ENCODE data around the gene HTR3E. TPM values are rescaled to one million over a fixed set of nuclear protein-coding genes. Genes with fewer than 3 reads are reported as not detected.

HTR3E gene
- total and polyA plus RNA-seq, 11 donors: not detected

DNA sequence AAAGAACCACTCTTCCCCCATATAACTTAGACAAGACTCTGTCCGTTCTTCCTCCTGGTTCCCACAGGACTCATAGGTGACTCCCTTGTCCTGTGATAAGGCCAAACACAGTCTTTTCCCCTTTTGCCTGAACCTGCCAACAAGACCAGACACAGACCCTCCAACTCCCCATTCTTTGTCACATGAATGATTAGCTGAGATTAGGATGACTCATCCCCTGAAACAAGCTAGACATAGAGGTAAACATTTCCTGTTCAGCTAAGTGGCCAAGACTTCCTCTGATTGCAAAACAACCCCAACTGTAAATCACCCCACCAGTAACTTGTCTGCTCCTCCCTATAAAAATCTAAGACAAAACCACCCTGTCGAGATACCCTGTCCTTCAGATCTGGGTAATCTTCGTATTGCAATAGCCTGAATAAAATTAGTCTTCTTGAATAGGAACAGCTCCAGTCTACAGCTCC is 11.4 kb upstream of the HTR3E start:
- no peaks in the 10 kb centered on the region for H3K27me3 ChIP-seq
- DNase-seq: no peak
- peaks cover 0 to 8% (median 0%) of the 10 kb centered on the region in 12 donors for H3K9me3 ChIP-seq
- ATAC-seq: no peak
- no peak overlapping the region for H3K27ac ChIP-seq
- H3K4me3 ChIP-seq: no peak overlapping the region
- TF ChIP-seq POLR2A (IDR thresholded peaks at IDR 0.05): no peak
- TF ChIP-seq, protein P1, sequence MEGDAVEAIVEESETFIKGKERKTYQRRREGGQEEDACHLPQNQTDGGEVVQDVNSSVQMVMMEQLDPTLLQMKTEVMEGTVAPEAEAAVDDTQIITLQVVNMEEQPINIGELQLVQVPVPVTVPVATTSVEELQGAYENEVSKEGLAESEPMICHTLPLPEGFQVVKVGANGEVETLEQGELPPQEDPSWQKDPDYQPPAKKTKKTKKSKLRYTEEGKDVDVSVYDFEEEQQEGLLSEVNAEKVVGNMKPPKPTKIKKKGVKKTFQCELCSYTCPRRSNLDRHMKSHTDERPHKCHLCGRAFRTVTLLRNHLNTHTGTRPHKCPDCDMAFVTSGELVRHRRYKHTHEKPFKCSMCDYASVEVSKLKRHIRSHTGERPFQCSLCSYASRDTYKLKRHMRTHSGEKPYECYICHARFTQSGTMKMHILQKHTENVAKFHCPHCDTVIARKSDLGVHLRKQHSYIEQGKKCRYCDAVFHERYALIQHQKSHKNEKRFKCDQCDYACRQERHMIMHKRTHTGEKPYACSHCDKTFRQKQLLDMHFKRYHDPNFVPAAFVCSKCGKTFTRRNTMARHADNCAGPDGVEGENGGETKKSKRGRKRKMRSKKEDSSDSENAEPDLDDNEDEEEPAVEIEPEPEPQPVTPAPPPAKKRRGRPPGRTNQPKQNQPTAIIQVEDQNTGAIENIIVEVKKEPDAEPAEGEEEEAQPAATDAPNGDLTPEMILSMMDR (IDR thresholded peaks at IDR 0.05): no peak
- intact Hi-C loops (cut with DNase I): no loop called here
- H3K4me1 ChIP-seq: no peaks in the 10 kb centered on the region
- no peaks in the 10 kb centered on the region for H3K36me3 ChIP-seq
- 53 to 62% (median 58%) methylated on average over 3 of the region's 3 CpGs for WGBS, 4 donors

DNA sequence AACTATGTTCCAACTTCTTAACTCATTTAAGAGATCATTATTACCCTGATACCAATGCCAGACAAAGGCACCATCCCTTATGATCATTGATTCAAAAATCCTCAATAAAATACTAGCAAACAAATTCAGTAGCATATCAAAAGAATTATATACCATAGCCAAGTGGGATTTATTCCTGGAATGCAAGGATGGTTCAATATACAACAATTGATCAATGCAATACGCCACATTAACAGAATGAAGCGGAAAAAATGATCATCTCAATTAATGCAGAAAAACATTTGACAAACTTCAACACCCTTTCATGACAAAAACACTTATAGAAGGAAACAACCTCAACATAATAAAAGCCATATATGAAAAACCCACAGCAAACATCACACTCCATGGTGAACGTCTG is 4.7 kb upstream of the HTR3E start:
- H3K36me3 ChIP-seq: no peaks in the 10 kb centered on the region
- no peak overlapping the region for H3K27ac ChIP-seq
- WGBS, 4 donors: 91 to 92% (median 92%) methylated on average over 3 of the region's 3 CpGs
- H3K4me1 ChIP-seq: no peaks in the 10 kb centered on the region
- peaks cover 0 to 28% (median 14%) of the 10 kb centered on the region in 12 donors for H3K9me3 ChIP-seq
- no peak for TF ChIP-seq POLR2A (IDR thresholded peaks at IDR 0.05)
- TF ChIP-seq, protein P1 (IDR thresholded peaks at IDR 0.05): no peak
- DNase-seq (no peak), ATAC-seq (no peak)
- H3K27me3 ChIP-seq: peaks cover 0 to 5% (median 0%) of the 10 kb centered on the region in 9 donors
- H3K4me3 ChIP-seq: no peak overlapping the region
- intact Hi-C loops (cut with DNase I): no loop called here

DNA sequence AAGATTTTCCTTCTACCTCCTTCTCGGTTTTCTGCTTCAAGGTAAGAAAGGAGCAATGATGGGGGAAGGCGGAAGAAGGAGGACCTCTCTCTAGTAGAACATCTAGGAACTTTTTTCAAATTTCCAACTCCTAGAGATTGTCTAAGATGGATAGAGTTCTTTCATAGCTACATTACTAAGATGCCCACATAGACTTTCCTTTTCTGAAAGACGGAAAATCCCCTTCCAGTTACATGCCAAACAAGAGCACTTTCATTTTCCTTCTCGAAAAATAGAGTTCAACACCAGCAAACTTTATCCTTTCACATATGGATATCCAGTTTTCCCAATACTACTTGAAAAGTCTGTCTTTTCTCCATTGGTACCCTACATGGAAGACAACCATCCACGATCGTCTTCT is 692 bp downstream of the HTR3E start:
- ATAC-seq (no peak), DNase-seq (no peak)
- no peaks in the 10 kb centered on the region for H3K36me3 ChIP-seq
- H3K9me3 ChIP-seq: peaks cover 0 to 12% (median 6%) of the 10 kb centered on the region in 12 donors
- H3K4me1 ChIP-seq: no peaks in the 10 kb centered on the region
- WGBS, 4 donors: 83 to 88% (median 87%) methylated on average over 6 of the region's 6 CpGs
- no peak overlapping the region for H3K4me3 ChIP-seq
- intact Hi-C loops (cut with DNase I): no loop called here
- TF ChIP-seq, protein P1 (IDR thresholded peaks at IDR 0.05): no peak
- no peak for TF ChIP-seq POLR2A (IDR thresholded peaks at IDR 0.05)
- H3K27me3 ChIP-seq: peaks cover 0 to 4% (median 0%) of the 10 kb centered on the region in 9 donors
- no peak overlapping the region for H3K27ac ChIP-seq

DNA sequence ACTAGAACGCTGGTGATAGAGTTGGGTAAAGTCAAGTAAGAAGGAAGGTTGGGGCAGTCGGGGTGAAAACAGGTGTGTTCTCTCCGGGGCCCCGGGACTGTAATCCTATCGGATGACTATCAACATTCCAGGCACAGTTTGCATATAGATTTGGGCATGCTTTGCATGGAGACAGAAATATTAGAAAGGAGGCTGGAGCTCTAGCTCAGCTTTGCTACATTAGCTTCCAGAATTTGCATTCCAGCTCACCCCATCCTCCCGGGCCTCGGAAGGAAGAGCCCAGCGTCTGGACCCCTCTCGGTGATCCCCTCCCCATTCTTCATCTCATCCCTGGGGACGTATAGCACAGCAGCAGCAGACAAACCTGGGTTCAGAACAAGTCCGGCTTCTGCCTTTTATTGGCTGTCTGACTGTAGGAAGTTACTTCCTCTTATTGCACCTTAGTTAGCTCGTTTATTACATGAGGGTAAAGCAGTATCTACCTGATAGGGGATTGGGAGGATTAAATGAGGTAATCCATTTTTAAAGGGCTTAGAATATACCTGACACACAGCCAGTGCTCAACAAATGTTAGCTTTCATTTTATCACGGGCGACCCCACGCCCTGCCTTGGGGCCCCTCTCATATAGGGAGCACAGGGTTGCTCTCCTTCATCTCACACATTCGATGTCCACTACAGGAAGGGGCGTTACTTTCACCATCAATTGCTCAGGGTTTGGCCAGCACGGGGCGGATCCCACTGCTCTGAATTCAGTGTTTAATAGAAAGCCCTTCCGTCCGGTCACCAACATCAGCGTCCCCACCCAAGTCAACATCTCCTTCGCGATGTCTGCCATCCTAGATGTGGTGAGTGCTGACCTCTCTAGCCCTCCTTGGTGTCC is 3.2 kb downstream of the HTR3E start:
- ATAC-seq: no peak
- WGBS, 4 donors: 68 to 74% (median 71%) methylated on average over 23 to 24 of the region's 24 CpGs
- no peak for TF ChIP-seq POLR2A (IDR thresholded peaks at IDR 0.05)
- TF ChIP-seq, protein P1 (IDR thresholded peaks at IDR 0.05): no peak

More for the DNA sequence above, 3.2 kb downstream of the HTR3E start:
- no peak for DNase-seq
- Histone ChIP-seq H3K27ac (no peak overlapping the region), H3K9me3 (peaks cover 0 to 2% (median 0%) of the 10 kb centered on the region in 12 donors), H3K4me1 (no peaks in the 10 kb centered on the region), H3K27me3 (peaks cover 0 to 4% (median 0%) of the 10 kb centered on the region in 9 donors), H3K36me3 (no peaks in the 10 kb centered on the region), H3K4me3 (no peak overlapping the region)
- intact Hi-C loops (cut with DNase I): no loop called here
